Kidney epithelial cell (primary cell): ENCODE measurements around the gene SPATS1. TPM values are rescaled to one million over a fixed set of nuclear protein-coding genes. Genes with fewer than 3 reads are reported as not detected.

Source experiments
- DNase-seq: peaks from one replicate; pipeline ENCODE4 v3.0.0-alpha.2; 2010; ENCODE audit warnings: low read depth
- H3K27me3 ChIP-seq: 2 replicates; pipeline ENCODE4 v1.6.0; 2011; ENCODE audit warnings: low read length; ENCODE audit not compliant: control insufficient read depth, insufficient read depth
- H3K36me3 ChIP-seq: 2 replicates; pipeline ENCODE4 v1.5.1; 2011; ENCODE audit warnings: low read length; ENCODE audit not compliant: control insufficient read depth, insufficient read depth
- H3K4me3 ChIP-seq: 2 replicates; pipeline ENCODE4 v1.5.1; 2011; ENCODE audit warnings: low read depth, mild to moderate bottlenecking, control low read depth, low read length
- CTCF ChIP-seq: IDR thresholded peaks from 2 replicates; pipeline ENCODE4 v1.5.1; 2011; ENCODE audit warnings: mild to moderate bottlenecking, moderate library complexity, low read length, control low read depth, inconsistent platforms; ENCODE audit not compliant: insufficient read depth, poor library complexity, severe bottlenecking
- total RNA-seq: library from RNA; depleted of rRNA; stranded (reverse); fragments of >200 nt; gene quantifications from 2 replicates; pipeline ENCODE4 v1.2.3, GENCODE V29; 2015

Gene SPATS1
- total RNA-seq, 1 donor from 2014 or later, result not detected

- no peak for TF ChIP-seq CTCF
- no peaks in the 10 kb centered on the region for H3K36me3 ChIP-seq
- no peak overlapping the region for H3K4me3 ChIP-seq
- peaks cover 9% of the 10 kb centered on the region for H3K27me3 ChIP-seq
- DNase-seq, result no peak
Observed at GRCh38 chr6:44333273-44333919, 9.1 kb upstream of the SPATS1 start.

- DNase-seq, result no peak
- H3K36me3 ChIP-seq, result no peaks in the 10 kb centered on the region
- TF ChIP-seq CTCF, result no peak
- H3K4me3 ChIP-seq, result no peak overlapping the region
- peaks cover 9% of the 10 kb centered on the region for H3K27me3 ChIP-seq
Observed at GRCh38 chr6:44333942-44334341, 8.5 kb upstream of the SPATS1 start.

GRCh38 chr6:44335631-44336030 lies 6.8 kb upstream of the SPATS1 start:
- no peak for TF ChIP-seq CTCF
- Histone ChIP-seq H3K27me3 (peaks cover 2% of the 10 kb centered on the region), H3K36me3 (no peaks in the 10 kb centered on the region), H3K4me3 (no peak overlapping the region)
- no peak for DNase-seq

GRCh38 chr6:44338228-44339122 lies 4.0 kb upstream of the SPATS1 start:
- Histone ChIP-seq H3K36me3 (no peaks in the 10 kb centered on the region), H3K4me3 (no peak overlapping the region), H3K27me3 (peaks cover 20% of the 10 kb centered on the region)
- TF ChIP-seq CTCF, result peak; percentile 73
- DNase-seq, result no peak

GRCh38 chr6:44339301-44339700 lies 3.1 kb upstream of the SPATS1 start:
- Histone ChIP-seq H3K36me3 (no peaks in the 10 kb centered on the region), H3K4me3 (no peak overlapping the region), H3K27me3 (peaks cover 28% of the 10 kb centered on the region)
- no peak for TF ChIP-seq CTCF
- no peak for DNase-seq
